K562 (cell line): ENCODE results near the gene TSPAN32. TPM values are rescaled to one million over a fixed set of nuclear protein-coding genes. Genes with fewer than 3 reads are reported as not detected.

ENCODE experiments used
- CBX3 ChIP-seq, 2 experiments: IDR thresholded peaks; 1 replicate in 1 of 2; 2 replicates in 1 of 2; pipeline ENCODE4 v1.6.1; 2012; ENCODE audit warnings: inconsistent platforms in 2 of 2, low read length in 2 of 2, borderline replicate concordance in 1 of 2, control low read depth in 1 of 2
- ESRRB ChIP-seq: fragments of 250-450 bp; sonication (Bioruptor Pico); IDR thresholded peaks from 2 replicates; pipeline ENCODE4 v1.5.0; 2020; ENCODE audit warnings: mild to moderate bottlenecking, moderate library complexity, borderline replicate concordance
- GABPB2 ChIP-seq: fragments of 250-450 bp; sonication (Bioruptor Pico); conservative IDR thresholded peaks from 2 replicates; pipeline ENCODE4 v1.5.1; 2021; ENCODE audit warnings: mild to moderate bottlenecking
- HDAC8 ChIP-seq: fragments of 450-650 bp; IDR thresholded peaks from 2 replicates; pipeline ENCODE4 v1.6.1; 2016; ENCODE audit warnings: mild to moderate bottlenecking, missing genetic modification characterization, moderate library complexity, missing compliant biosample characterization
- JUNB ChIP-seq: fragments of 450-650 bp; formaldehyde crosslinking; conservative IDR thresholded peaks from 2 replicates; pipeline ENCODE4 v1.4.0; 2020; ENCODE audit warnings: mild to moderate bottlenecking
- NFE2 ChIP-seq: IDR thresholded peaks from 2 replicates; pipeline ENCODE4 v1.6.1; 2014; ENCODE audit warnings: antibody characterized with exemption, low read depth
- POLR3A ChIP-seq: IDR thresholded peaks from 2 replicates; pipeline ENCODE4 v1.6.1; 2011; ENCODE audit warnings: borderline replicate concordance, mild to moderate bottlenecking, moderate library complexity; ENCODE audit not compliant: insufficient read length, insufficient read depth; ENCODE audit errors: extremely low read depth
- ZMIZ1 ChIP-seq, 2 experiments: fragments of 150-350 bp in 1 of 2; IDR thresholded peaks; 2 replicates each; pipeline ENCODE4 v1.6.1; 2012 to 2016; ENCODE audit warnings: low read depth in 2 of 2, low read length in 2 of 2, mild to moderate bottlenecking in 1 of 2, moderate library complexity in 1 of 2
- ZNF143 ChIP-seq: sonication (generic); formaldehyde crosslinking; IDR thresholded peaks from 2 replicates; pipeline ENCODE4 v1.9.0; 2022; ENCODE audit warnings: mild to moderate bottlenecking, missing genetic modification reagents
- ZNF354B ChIP-seq: fragments of 250-450 bp; sonication (Bioruptor Pico); IDR thresholded peaks from 2 replicates; pipeline ENCODE4 v1.4.0; 2020
- ZNF445 ChIP-seq: fragments of 250-450 bp; sonication (Bioruptor Pico); IDR thresholded peaks from 2 replicates; pipeline ENCODE4 v1.4.0; 2020; ENCODE audit warnings: low read depth, mild to moderate bottlenecking, moderate library complexity
- polyA plus RNA-seq, 8 experiments: library from polyadenylated mRNA; depleted of rRNA in 4 of 8; stranded (reverse) in 5 of 8; unstranded in 3 of 8; fragments of >200 nt; fragmentation: Nextera tagmentation in 2 of 8; fragmentation: Illumina TruSeq in 1 of 8; extraction: Ambion mirVana in 2 of 8; extraction: Trizol in 1 of 8; gene quantifications; 2 replicates each; pipeline versions ENCODE4 v1.2.1 to v1.2.3, GENCODE V29; 2011 to 2014; ENCODE audit warnings: inconsistent platforms in 1 of 8, missing spikeins in 1 of 8
- total RNA-seq, 7 experiments: library from RNA; depleted of rRNA in 6 of 7; stranded (reverse); fragments of >200 nt in 6 of 7; fragmentation: Illumina TruSeq in 2 of 7; extraction: Trizol in 2 of 7; gene quantifications; 2 replicates each; pipeline versions ENCODE4 v1.2.1 to v1.2.3, GENCODE V29; 2011 to 2021; ENCODE audit warnings: low replicate concordance in 1 of 7
- TF ChIP-seq, protein P1 (sequence below): fragments of 450-650 bp; IDR thresholded peaks from 2 replicates; pipeline ENCODE4 v1.6.1; 2018; ENCODE audit not compliant: partially characterized antibody
- TF ChIP-seq, protein P2 (sequence below), 2 experiments: IDR thresholded peaks; 2 replicates each; pipeline ENCODE4 v1.6.1; 2011; ENCODE audit warnings: borderline replicate concordance in 1 of 2, control low read depth in 1 of 2, low read depth in 1 of 2, low read length in 1 of 2, mild to moderate bottlenecking in 1 of 2, mixed read lengths in 1 of 2, moderate library complexity in 1 of 2; ENCODE audit not compliant: insufficient read depth in 1 of 2, insufficient read length in 1 of 2, poor library complexity in 1 of 2, severe bottlenecking in 1 of 2; ENCODE audit errors: extremely low read depth in 1 of 2
- TF ChIP-seq, protein P3 (sequence below): IDR thresholded peaks from 2 replicates; pipeline ENCODE4 v1.6.1; 2011; ENCODE audit not compliant: insufficient read length; ENCODE audit errors: extremely low read depth

The TSPAN32 gene
- total and polyA plus RNA-seq, 9 of the 15 experiments (the other 6 are each of a cell fraction or from before 2014, with no cell fraction given) = 0.21 to 7.3 (median 2.6) TPM

GRCh38 chr11:2303627-2304505 lies 2.1 kb downstream of the TSPAN32 start (continued):
- TF ChIP-seq, protein P1, sequence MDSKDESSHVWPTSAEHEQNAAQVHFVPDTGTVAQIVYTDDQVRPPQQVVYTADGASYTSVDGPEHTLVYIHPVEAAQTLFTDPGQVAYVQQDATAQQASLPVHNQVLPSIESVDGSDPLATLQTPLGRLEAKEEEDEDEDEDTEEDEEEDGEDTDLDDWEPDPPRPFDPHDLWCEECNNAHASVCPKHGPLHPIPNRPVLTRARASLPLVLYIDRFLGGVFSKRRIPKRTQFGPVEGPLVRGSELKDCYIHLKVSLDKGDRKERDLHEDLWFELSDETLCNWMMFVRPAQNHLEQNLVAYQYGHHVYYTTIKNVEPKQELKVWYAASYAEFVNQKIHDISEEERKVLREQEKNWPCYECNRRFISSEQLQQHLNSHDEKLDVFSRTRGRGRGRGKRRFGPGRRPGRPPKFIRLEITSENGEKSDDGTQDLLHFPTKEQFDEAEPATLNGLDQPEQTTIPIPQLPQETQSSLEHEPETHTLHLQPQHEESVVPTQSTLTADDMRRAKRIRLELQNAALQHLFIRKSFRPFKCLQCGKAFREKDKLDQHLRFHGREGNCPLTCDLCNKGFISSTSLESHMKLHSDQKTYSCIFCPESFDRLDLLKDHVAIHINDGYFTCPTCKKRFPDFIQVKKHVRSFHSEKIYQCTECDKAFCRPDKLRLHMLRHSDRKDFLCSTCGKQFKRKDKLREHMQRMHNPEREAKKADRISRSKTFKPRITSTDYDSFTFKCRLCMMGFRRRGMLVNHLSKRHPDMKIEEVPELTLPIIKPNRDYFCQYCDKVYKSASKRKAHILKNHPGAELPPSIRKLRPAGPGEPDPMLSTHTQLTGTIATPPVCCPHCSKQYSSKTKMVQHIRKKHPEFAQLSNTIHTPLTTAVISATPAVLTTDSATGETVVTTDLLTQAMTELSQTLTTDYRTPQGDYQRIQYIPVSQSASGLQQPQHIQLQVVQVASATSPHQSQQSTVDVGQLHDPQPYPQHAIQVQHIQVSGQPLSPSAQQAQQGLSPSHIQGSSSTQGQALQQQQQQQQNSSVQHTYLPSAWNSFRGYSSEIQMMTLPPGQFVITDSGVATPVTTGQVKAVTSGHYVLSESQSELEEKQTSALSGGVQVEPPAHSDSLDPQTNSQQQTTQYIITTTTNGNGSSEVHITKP = no peak
- 0 out of 2 replicates have a peak, but pooled peaks have one; percentile 32 for TF ChIP-seq ZNF445 (CRISPR knock-in tag)
- no peak for TF ChIP-seq HDAC8 (tag)
- peak in 1 of 2 experiments; percentile 95; a peak in 2 of 4 replicates for TF ChIP-seq ZMIZ1 (IDR thresholded peaks at IDR 0.05; ENCODE audit: low read depth in 2 of 2, low read length in 2 of 2)
- TF ChIP-seq ZNF354B (CRISPR knock-in tag) = no peak
- no peak for TF ChIP-seq CBX3 (IDR thresholded peaks at IDR 0.05; ENCODE audit: borderline replicate concordance in 1 of 2, low read length in 2 of 2)
- TF ChIP-seq GABPB2 (CRISPR knock-in tag) = no peak
- TF ChIP-seq, protein P2, sequence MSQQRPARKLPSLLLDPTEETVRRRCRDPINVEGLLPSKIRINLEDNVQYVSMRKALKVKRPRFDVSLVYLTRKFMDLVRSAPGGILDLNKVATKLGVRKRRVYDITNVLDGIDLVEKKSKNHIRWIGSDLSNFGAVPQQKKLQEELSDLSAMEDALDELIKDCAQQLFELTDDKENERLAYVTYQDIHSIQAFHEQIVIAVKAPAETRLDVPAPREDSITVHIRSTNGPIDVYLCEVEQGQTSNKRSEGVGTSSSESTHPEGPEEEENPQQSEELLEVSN (IDR thresholded peaks at IDR 0.05; ENCODE audit: borderline replicate concordance in 1 of 2, extremely low read depth in 1 of 2, insufficient read depth in 1 of 2, insufficient read length in 1 of 2, low read depth in 1 of 2, low read length in 1 of 2, poor library complexity in 1 of 2, severe bottlenecking in 1 of 2) = peak; percentile 15 to 17
- no peak for TF ChIP-seq JUNB
- TF ChIP-seq ZNF143 = no peak
- TF ChIP-seq, protein P3, sequence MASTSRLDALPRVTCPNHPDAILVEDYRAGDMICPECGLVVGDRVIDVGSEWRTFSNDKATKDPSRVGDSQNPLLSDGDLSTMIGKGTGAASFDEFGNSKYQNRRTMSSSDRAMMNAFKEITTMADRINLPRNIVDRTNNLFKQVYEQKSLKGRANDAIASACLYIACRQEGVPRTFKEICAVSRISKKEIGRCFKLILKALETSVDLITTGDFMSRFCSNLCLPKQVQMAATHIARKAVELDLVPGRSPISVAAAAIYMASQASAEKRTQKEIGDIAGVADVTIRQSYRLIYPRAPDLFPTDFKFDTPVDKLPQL = no peak
- no peak for TF ChIP-seq ESRRB (CRISPR knock-in tag)
- TF ChIP-seq NFE2 = peak; percentile 38; the same call in 1 of the 2 replicates
- TF ChIP-seq POLR3A = no peak
